LNCAP (cell line): ENCODE results near the gene AGBL1.

ENCODE experiments used
- CTCF ChIP-seq: fragments of 450-650 bp; IDR thresholded peaks from 2 replicates; pipeline ENCODE4 v1.5.1; 2017; ENCODE audit warnings: mild to moderate bottlenecking

The AGBL1 gene

DNA sequence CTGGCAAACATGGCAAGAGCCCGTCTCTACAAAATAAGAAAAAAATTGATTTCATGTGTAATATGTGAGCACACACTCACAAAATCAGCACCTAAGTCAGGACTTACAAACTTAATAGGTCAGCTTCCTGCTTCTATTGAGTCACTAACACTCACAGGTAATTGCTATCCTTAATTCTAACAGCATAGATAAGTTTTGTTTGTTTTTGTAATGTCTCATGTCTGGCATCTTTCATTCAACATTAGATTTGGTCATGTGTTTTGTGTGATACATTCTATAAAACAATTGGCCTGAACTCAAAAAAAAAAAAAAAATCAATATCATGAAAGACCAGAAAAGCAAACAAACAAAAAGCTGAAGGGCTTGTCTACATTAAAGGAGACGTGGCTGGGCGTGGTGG lies 564.7 kb downstream of the AGBL1 start:
- no peak for TF ChIP-seq CTCF

DNA sequence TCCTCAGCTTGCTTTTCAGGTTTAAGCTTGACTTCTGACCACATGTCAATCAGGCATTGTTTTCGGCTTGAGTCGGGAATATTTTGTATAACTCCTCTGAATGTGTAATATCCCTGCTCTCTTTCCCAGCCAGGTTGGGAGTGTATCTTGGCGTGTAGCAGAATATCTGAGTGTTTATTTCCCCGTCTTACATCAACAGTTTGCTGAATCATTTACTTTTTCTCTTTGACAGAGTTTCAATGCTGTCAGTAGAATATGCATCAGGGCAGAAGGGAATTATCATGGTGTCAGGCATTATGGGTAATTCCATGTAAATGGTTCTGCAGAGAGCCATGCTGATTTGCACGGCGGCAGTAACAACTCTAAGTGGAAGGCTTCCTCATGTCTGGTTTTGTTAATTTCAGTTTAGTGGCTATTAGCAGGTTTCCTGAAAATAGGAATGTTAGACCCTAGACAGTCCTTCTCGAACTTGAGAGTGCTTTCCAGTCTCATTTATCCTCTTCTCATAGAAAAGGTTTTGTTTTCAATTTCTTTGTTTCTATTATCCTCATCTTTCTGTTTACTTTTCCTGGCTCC lies 566.3 kb downstream of the AGBL1 start:
- TF ChIP-seq CTCF: no peak

DNA sequence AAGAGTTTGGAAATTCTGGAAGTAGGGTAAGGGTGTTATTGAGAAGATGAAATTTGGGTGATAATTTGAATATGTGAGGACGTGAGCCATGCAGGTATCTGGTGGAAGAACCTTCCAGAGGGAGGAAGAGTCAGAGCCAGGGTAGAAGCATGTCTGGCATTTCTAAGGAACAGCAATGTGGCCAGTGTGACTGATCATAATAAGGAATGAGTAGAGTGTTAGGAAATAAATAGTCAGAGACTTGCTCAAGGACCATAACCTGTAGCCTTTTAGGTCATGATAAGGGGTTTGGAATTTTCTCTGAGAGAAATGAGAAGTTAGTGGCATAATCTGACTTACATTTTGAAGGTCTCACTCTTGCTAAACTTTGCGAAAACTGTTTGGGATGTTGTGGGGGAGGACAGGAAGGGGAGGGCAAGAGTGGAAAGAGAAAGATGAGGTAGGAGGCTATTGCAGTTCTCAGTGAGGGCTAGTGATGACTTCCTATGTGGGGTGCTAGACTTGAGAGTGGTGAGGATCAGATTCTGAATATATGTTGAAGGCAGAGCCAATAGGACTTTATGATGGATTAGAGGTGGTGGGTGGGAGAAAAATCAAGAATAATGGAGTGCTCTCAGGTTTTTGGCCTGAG lies 568.3 kb downstream of the AGBL1 start:
- no peak for TF ChIP-seq CTCF

- no peak for TF ChIP-seq CTCF
These were observed 569.6 kb downstream of the AGBL1 start for GRCh38 chr15:86649277-86649676.

- TF ChIP-seq CTCF: no peak
These were observed 570.4 kb downstream of the AGBL1 start for GRCh38 chr15:86650094-86650493.

DNA sequence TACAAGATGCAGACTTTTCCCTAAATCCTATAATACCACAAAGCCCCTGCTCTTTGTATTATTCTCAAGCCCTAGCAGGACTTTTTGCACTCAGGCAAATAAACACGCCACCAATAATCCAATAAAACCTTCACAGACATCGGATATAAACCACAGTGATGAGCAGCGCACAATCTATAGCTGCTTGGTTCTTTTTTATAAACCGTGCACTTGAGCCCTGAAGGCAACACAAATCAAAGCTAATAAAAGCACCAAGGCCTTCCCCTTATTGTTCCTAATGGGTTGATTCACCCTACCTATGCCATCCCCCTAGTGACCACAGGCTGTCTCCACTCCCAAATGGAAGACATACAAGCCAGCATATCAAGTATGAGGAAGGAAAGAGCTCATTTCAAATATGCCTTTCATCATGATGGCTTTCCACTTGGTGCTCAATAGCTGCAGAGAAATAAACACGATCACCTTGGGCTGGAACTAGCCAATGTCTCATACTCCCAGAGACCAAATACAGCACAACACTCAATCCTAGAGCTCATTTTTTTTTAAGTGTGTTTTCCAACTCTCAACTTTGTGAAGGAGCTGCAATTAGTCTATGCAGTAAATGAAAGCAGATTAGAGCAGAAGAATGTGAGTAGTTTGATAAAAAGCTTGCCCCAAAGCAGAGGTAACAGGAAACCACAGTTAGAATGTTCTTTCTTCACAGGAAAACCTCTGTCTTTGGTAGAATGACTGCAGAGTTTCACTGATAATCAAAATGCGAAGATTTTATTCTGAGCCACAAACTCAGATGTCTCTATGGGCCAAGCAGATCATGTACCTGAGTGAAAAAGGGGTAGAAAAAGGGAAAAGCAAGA lies 573.9 kb downstream of the AGBL1 start:
- no peak for TF ChIP-seq CTCF

GRCh38 chr15:86654501-86654900 lies 574.8 kb downstream of the AGBL1 start:
- TF ChIP-seq CTCF: no peak
